ENCODE data around the gene DYRK1A.
A peak's percentile ranks its signal among the peaks of the same experiment; 100 is the strongest.
"Not testable (repeated sequence)": the region's sequence is repeated elsewhere in the genome, so short reads cannot be mapped to it uniquely, and the experiment has no call there.

The DYRK1A gene

GRCh38 chr21:37531431-37531932 lies 164.9 kb downstream of the DYRK1A start:
- no peak for DNase-seq

- peak; percentile 59 for DNase-seq
Measured at GRCh38 chr21:37532868-37533780, 166.6 kb downstream of the DYRK1A start.

GRCh38 chr21:37534431-37534830 lies 167.9 kb downstream of the DYRK1A start:
- no peak for DNase-seq

- DNase-seq = no peak
Measured at GRCh38 chr21:37535130-37535529, 168.6 kb downstream of the DYRK1A start.

GRCh38 chr21:37535672-37536071 lies 169.1 kb downstream of the DYRK1A start:
- DNase-seq = no peak

- DNase-seq = no peak
Measured at GRCh38 chr21:37536616-37537278, 170.2 kb downstream of the DYRK1A start.

GRCh38 chr21:37537391-37537996 lies 170.9 kb downstream of the DYRK1A start:
- no peak for DNase-seq

- no peak for DNase-seq
Measured at GRCh38 chr21:37538971-37539590, 172.5 kb downstream of the DYRK1A start.

GRCh38 chr21:37541128-37541527 lies 174.6 kb downstream of the DYRK1A start:
- not testable (repeated sequence) for DNase-seq

GRCh38 chr21:37542512-37542911 lies 175.9 kb downstream of the DYRK1A start:
- no peak for DNase-seq

- DNase-seq = no peak
Measured at GRCh38 chr21:37546299-37546908, 179.8 kb downstream of the DYRK1A start.

GRCh38 chr21:37546949-37547614 lies 180.5 kb downstream of the DYRK1A start:
- DNase-seq = no peak

- DNase-seq = no peak
Measured at GRCh38 chr21:37547615-37548200, 181.1 kb downstream of the DYRK1A start.

GRCh38 chr21:37548521-37548981 lies 182.0 kb downstream of the DYRK1A start:
- no peak for DNase-seq

- not testable (repeated sequence) for DNase-seq
Measured at GRCh38 chr21:37549730-37550129, 183.2 kb downstream of the DYRK1A start.

GRCh38 chr21:37550157-37550556 lies 183.6 kb downstream of the DYRK1A start:
- DNase-seq = no peak

- no peak for DNase-seq
Measured at GRCh38 chr21:37550618-37551330, 184.2 kb downstream of the DYRK1A start.

GRCh38 chr21:37551331-37551992 lies 184.9 kb downstream of the DYRK1A start:
- DNase-seq = no peak

GRCh38 chr21:37551993-37552355 lies 185.4 kb downstream of the DYRK1A start:
- DNase-seq = no peak

GRCh38 chr21:37552496-37553029 lies 186.0 kb downstream of the DYRK1A start:
- DNase-seq = no peak

All from T1000 (cell line).